DMS153 treated with DMSO at 0.1 percent for 48 hours (cell line): ENCODE data around the gene EMID1.
"Not testable (repeated sequence)": the region's sequence is repeated elsewhere in the genome, so short reads cannot be mapped to it uniquely, and the experiment has no call there.

Experiments used
- DNase-seq: peaks from one replicate; lab custom pipeline; 2025; ENCODE audit not compliant: unreplicated experiment; lab: John Stamatoyannopoulos, UW

EMID1 gene

GRCh38 chr22:29208879-29209623 is 3.4 kb downstream of the EMID1 start:
- no peak for DNase-seq

GRCh38 chr22:29209624-29209929 is 3.9 kb downstream of the EMID1 start:
- no peak for DNase-seq

- no peak for DNase-seq
Measured at GRCh38 chr22:29211066-29211465, 5.4 kb downstream of the EMID1 start.

- no peak for DNase-seq
Measured at GRCh38 chr22:29211466-29211865, 5.8 kb downstream of the EMID1 start.

- no peak for DNase-seq
Measured at GRCh38 chr22:29212743-29213142, 7.0 kb downstream of the EMID1 start.

GRCh38 chr22:29213493-29213892 is 7.8 kb downstream of the EMID1 start:
- no peak for DNase-seq

- DNase-seq: no peak
Measured at GRCh38 chr22:29214232-29214631, 8.5 kb downstream of the EMID1 start.

GRCh38 chr22:29215012-29215860 is 9.5 kb downstream of the EMID1 start:
- no peak for DNase-seq

GRCh38 chr22:29216011-29216872 is 10.5 kb downstream of the EMID1 start:
- DNase-seq: no peak

GRCh38 chr22:29216873-29217666 is 11.4 kb downstream of the EMID1 start:
- no peak for DNase-seq

- DNase-seq: no peak
Measured at GRCh38 chr22:29217827-29218757, 12.4 kb downstream of the EMID1 start.

GRCh38 chr22:29218758-29219408 is 13.2 kb downstream of the EMID1 start:
- DNase-seq: no peak

- DNase-seq: not testable (repeated sequence)
Measured at GRCh38 chr22:29219409-29219782, 13.7 kb downstream of the EMID1 start.

GRCh38 chr22:29219881-29220670 is 14.4 kb downstream of the EMID1 start:
- no peak for DNase-seq

GRCh38 chr22:29224121-29224858 is 18.6 kb downstream of the EMID1 start:
- DNase-seq: no peak

- no peak for DNase-seq
Measured at GRCh38 chr22:29224859-29225410, 19.2 kb downstream of the EMID1 start.

- peak; percentile 46 for DNase-seq
Measured at GRCh38 chr22:29225422-29226090, 19.9 kb downstream of the EMID1 start.
